ENCODE measurements around the gene AQP6.

The AQP6 gene

GRCh38 chr12:49948866-49949845 is 23.6 kb upstream of the AQP6 start:
- TF ChIP-seq ZNF274 (IDR thresholded peaks at IDR 0.05; ENCODE audit: low read depth, low read length) (no peak), SUZ12 (IDR thresholded peaks at IDR 0.05; ENCODE audit: extremely low read depth, insufficient read depth, insufficient read length) (no peak), YY1 (IDR thresholded peaks at IDR 0.05; ENCODE audit: insufficient read depth, insufficient read length) (no peak)
- no peak for DNase-seq (ENCODE audit: low read depth, low spot score)
- H3K36me3 ChIP-seq (ENCODE audit: insufficient read depth, insufficient read length, low read length): no peaks in the 10 kb centered on the region
- H3K9ac ChIP-seq (ENCODE audit: insufficient read length, low read depth): no peak overlapping the region
- peaks cover 10% of the 10 kb centered on the region for H3K4me1 ChIP-seq (ENCODE audit: insufficient read depth, insufficient read length)
- H3K9me3 ChIP-seq (ENCODE audit: insufficient read depth, low read length): no peaks in the 10 kb centered on the region
- peaks cover 12% of the 10 kb centered on the region for H3K27me3 ChIP-seq (ENCODE audit: insufficient read depth, insufficient read length)
- H3K4me3 ChIP-seq (ENCODE audit: insufficient read length, low read depth): no peak overlapping the region

GRCh38 chr12:49949866-49950265 is 22.9 kb upstream of the AQP6 start:
- Histone ChIP-seq H3K27me3 (ENCODE audit: insufficient read depth, insufficient read length) (peaks cover 5% of the 10 kb centered on the region), H3K36me3 (ENCODE audit: insufficient read depth, insufficient read length, low read length) (no peaks in the 10 kb centered on the region), H3K4me1 (ENCODE audit: insufficient read depth, insufficient read length) (peaks cover 13% of the 10 kb centered on the region), H3K9ac (ENCODE audit: insufficient read length, low read depth) (no peak overlapping the region), H3K9me3 (ENCODE audit: insufficient read depth, low read length) (no peaks in the 10 kb centered on the region), H3K4me3 (ENCODE audit: insufficient read length, low read depth) (no peak overlapping the region)
- TF ChIP-seq ZNF274 (IDR thresholded peaks at IDR 0.05; ENCODE audit: low read depth, low read length) (no peak), YY1 (IDR thresholded peaks at IDR 0.05; ENCODE audit: insufficient read depth, insufficient read length) (no peak), SUZ12 (IDR thresholded peaks at IDR 0.05; ENCODE audit: extremely low read depth, insufficient read depth, insufficient read length) (no peak)
- no peak for DNase-seq (ENCODE audit: low read depth, low spot score)

GRCh38 chr12:49950273-49951251 is 22.2 kb upstream of the AQP6 start, which contains the start of gene AQP2:
AQP2 (plus strand) TSS chr12:49950737; CDS start chr12:49950831, 94 bp downstream.
- Histone ChIP-seq H3K9ac (ENCODE audit: insufficient read length, low read depth) (no peak within 1 kb of the TSS), H3K4me3 (ENCODE audit: insufficient read length, low read depth) (no peak within 1 kb of the TSS), H3K4me1 (ENCODE audit: insufficient read depth, insufficient read length) (peaks cover 16% of the 10 kb centered on the region), H3K27me3 (ENCODE audit: insufficient read depth, insufficient read length) (no peaks in the 10 kb centered on the region), H3K36me3 (ENCODE audit: insufficient read depth, insufficient read length, low read length) (no peaks in the 10 kb centered on the region), H3K9me3 (ENCODE audit: insufficient read depth, low read length) (no peaks in the 10 kb centered on the region)
- TF ChIP-seq YY1 (IDR thresholded peaks at IDR 0.05; ENCODE audit: insufficient read depth, insufficient read length) (no peak), ZNF274 (IDR thresholded peaks at IDR 0.05; ENCODE audit: low read depth, low read length) (no peak), SUZ12 (IDR thresholded peaks at IDR 0.05; ENCODE audit: extremely low read depth, insufficient read depth, insufficient read length) (no peak)
- DNase-seq (ENCODE audit: low read depth, low spot score): no peak

GRCh38 chr12:49951411-49952240 is 21.1 kb upstream of the AQP6 start:
- Histone ChIP-seq H3K36me3 (ENCODE audit: insufficient read depth, insufficient read length, low read length) (no peaks in the 10 kb centered on the region), H3K9me3 (ENCODE audit: insufficient read depth, low read length) (no peaks in the 10 kb centered on the region), H3K4me3 (ENCODE audit: insufficient read length, low read depth) (no peak overlapping the region), H3K9ac (ENCODE audit: insufficient read length, low read depth) (no peak overlapping the region), H3K4me1 (ENCODE audit: insufficient read depth, insufficient read length) (peaks cover 16% of the 10 kb centered on the region), H3K27me3 (ENCODE audit: insufficient read depth, insufficient read length) (no peaks in the 10 kb centered on the region)
- DNase-seq (ENCODE audit: low read depth, low spot score): no peak
- no peak for TF ChIP-seq ZNF274 (IDR thresholded peaks at IDR 0.05; ENCODE audit: low read depth, low read length)
- no peak for TF ChIP-seq SUZ12 (IDR thresholded peaks at IDR 0.05; ENCODE audit: extremely low read depth, insufficient read depth, insufficient read length)
- TF ChIP-seq YY1 (IDR thresholded peaks at IDR 0.05; ENCODE audit: insufficient read depth, insufficient read length): no peak

GRCh38 chr12:49952391-49953055 is 20.2 kb upstream of the AQP6 start:
- Histone ChIP-seq H3K4me3 (ENCODE audit: insufficient read length, low read depth) (no peak overlapping the region), H3K27me3 (ENCODE audit: insufficient read depth, insufficient read length) (peaks cover 6% of the 10 kb centered on the region), H3K9me3 (ENCODE audit: insufficient read depth, low read length) (no peaks in the 10 kb centered on the region), H3K4me1 (ENCODE audit: insufficient read depth, insufficient read length) (peaks cover 15% of the 10 kb centered on the region), H3K9ac (ENCODE audit: insufficient read length, low read depth) (no peak overlapping the region), H3K36me3 (ENCODE audit: insufficient read depth, insufficient read length, low read length) (no peaks in the 10 kb centered on the region)
- DNase-seq (ENCODE audit: low read depth, low spot score): no peak
- TF ChIP-seq SUZ12 (IDR thresholded peaks at IDR 0.05; ENCODE audit: extremely low read depth, insufficient read depth, insufficient read length) (no peak), ZNF274 (IDR thresholded peaks at IDR 0.05; ENCODE audit: low read depth, low read length) (no peak), YY1 (IDR thresholded peaks at IDR 0.05; ENCODE audit: insufficient read depth, insufficient read length) (no peak)

- TF ChIP-seq YY1 (IDR thresholded peaks at IDR 0.05; ENCODE audit: insufficient read depth, insufficient read length) (no peak), SUZ12 (IDR thresholded peaks at IDR 0.05; ENCODE audit: extremely low read depth, insufficient read depth, insufficient read length) (no peak), ZNF274 (IDR thresholded peaks at IDR 0.05; ENCODE audit: low read depth, low read length) (no peak)
- no peak for DNase-seq (ENCODE audit: low read depth, low spot score)
Measured at GRCh38 chr12:49953151-49953550, 19.6 kb upstream of the AQP6 start.

More at GRCh38 chr12:49953151-49953550, 19.6 kb upstream of the AQP6 start:
- no peak overlapping the region for H3K4me3 ChIP-seq (ENCODE audit: insufficient read length, low read depth)
- H3K36me3 ChIP-seq (ENCODE audit: insufficient read depth, insufficient read length, low read length): no peaks in the 10 kb centered on the region
- peaks cover 12% of the 10 kb centered on the region for H3K27me3 ChIP-seq (ENCODE audit: insufficient read depth, insufficient read length)
- no peak overlapping the region for H3K9ac ChIP-seq (ENCODE audit: insufficient read length, low read depth)
- peaks cover 9% of the 10 kb centered on the region for H3K4me1 ChIP-seq (ENCODE audit: insufficient read depth, insufficient read length)
- no peaks in the 10 kb centered on the region for H3K9me3 ChIP-seq (ENCODE audit: insufficient read depth, low read length)
